Measurements from ENCODE around the gene DPYD.

Gene DPYD

DNA sequence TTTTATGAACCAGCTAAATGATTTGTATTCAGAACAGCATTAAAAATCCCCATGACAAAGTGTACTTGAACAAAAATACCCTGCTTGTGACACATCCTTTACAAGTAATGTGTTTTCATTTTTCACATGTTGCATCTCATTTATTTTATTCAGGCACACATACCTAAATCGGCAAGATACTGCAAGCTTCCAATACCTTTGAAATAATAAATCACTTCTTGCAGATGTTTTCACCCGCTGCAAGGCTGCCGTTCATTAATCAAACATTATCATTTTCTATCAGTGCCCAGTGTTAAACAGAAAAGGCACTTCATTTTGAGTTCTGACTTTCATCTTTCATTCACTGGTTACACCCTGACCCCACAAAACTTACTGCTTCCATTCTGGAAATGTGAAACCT lies 269.6 kb downstream of the DPYD start:
- no peak for DNase-seq (ENCODE audit: low read depth)
- TF ChIP-seq, protein P1, sequence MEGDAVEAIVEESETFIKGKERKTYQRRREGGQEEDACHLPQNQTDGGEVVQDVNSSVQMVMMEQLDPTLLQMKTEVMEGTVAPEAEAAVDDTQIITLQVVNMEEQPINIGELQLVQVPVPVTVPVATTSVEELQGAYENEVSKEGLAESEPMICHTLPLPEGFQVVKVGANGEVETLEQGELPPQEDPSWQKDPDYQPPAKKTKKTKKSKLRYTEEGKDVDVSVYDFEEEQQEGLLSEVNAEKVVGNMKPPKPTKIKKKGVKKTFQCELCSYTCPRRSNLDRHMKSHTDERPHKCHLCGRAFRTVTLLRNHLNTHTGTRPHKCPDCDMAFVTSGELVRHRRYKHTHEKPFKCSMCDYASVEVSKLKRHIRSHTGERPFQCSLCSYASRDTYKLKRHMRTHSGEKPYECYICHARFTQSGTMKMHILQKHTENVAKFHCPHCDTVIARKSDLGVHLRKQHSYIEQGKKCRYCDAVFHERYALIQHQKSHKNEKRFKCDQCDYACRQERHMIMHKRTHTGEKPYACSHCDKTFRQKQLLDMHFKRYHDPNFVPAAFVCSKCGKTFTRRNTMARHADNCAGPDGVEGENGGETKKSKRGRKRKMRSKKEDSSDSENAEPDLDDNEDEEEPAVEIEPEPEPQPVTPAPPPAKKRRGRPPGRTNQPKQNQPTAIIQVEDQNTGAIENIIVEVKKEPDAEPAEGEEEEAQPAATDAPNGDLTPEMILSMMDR (IDR thresholded peaks at IDR 0.05; ENCODE audit: control insufficient read depth, extremely low read depth, insufficient read depth): no peak
- no peak overlapping the region for H3K4me3 ChIP-seq (ENCODE audit: low read depth, low read length)

DNA sequence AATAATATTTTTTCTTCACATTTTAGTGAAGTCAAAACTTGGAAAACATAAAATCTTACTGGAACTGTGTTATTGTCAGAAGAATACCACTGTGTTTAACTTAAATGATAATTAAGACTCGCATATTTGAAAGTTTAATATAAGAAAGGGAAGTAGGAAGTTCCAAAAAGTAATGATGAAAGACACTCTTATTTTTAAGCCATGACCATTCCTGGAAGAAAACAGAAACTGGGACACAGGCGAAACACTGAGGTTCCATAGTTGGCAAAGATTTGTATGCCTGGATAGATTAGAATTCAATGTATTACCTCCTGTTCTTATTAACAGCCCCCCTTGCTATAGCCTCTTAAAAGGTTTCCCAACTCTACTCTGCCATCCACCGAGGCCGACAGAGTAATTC lies 271.2 kb downstream of the DPYD start:
- TF ChIP-seq, protein P1 (IDR thresholded peaks at IDR 0.05; ENCODE audit: control insufficient read depth, extremely low read depth, insufficient read depth): no peak

DNA sequence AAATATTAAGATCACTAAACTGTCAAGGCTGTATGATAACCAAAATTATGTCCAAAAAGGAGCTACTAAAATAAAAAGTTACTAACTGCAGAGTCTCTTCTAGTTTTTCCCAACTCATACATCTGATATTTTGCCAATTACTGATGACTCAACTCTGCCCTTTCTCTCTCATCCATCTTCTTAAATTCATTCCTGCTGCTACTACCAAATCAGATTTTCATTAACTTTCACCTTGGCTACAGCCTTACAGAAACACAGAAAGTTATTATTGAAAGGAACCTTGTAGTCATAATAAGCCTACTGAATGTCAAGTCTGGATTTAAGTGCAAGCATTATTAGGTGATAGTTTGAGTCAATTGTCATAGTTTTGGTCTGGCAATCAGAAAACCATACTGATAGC lies 273.1 kb downstream of the DPYD start:
- H3K4me3 ChIP-seq (ENCODE audit: low read depth, low read length): no peak overlapping the region
- DNase-seq (ENCODE audit: low read depth): no peak
- TF ChIP-seq, protein P1 (IDR thresholded peaks at IDR 0.05; ENCODE audit: control insufficient read depth, extremely low read depth, insufficient read depth): no peak

More for the DNA sequence above, 271.2 kb downstream of the DPYD start:
- no peak for DNase-seq (ENCODE audit: low read depth)
- no peak overlapping the region for H3K4me3 ChIP-seq (ENCODE audit: low read depth, low read length)

DNA sequence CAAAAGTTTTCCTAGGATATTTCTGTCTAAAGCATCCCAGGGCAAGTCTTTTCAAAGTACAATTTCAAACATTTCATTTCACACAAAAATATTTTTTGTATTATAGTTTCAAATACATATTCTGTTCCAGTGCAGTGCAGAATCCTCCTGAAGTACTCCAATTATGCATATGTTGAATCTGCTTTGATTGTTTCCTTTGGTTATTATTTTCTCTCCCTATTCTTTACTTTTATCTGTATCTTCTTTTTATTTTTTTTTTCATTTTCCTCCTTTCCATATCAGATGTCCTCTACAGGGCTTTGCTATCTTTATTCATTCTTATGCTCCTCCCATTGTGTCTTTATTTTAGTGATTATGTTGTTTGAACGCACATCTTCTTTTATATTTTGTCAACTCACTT lies 274.8 kb downstream of the DPYD start:
- DNase-seq (ENCODE audit: low read depth): no peak
- no peak overlapping the region for H3K4me3 ChIP-seq (ENCODE audit: low read depth, low read length)
- TF ChIP-seq, protein P1 (IDR thresholded peaks at IDR 0.05; ENCODE audit: control insufficient read depth, extremely low read depth, insufficient read depth): no peak

DNA sequence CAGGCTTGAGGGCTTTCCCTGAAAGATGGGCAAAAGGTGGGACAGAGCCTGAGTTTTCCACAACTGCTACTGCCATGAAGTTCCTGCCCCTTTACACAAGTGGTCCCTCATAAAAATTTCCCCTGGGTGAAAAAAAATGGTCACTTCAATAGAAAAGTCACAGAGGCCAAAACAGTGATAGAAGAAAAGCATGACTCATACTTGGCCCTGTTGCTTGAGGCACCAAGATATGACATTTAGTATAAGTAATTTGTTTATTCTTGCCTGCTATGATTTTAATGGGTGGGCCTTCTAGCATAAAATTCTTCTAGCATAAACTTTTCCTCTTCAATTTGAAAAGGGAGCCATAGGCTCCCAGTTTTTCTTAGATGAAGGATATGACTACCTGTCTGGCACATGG lies 280.2 kb downstream of the DPYD start:
- TF ChIP-seq, protein P1 (IDR thresholded peaks at IDR 0.05; ENCODE audit: control insufficient read depth, extremely low read depth, insufficient read depth): no peak
- no peak overlapping the region for H3K4me3 ChIP-seq (ENCODE audit: low read depth, low read length)
- no peak for DNase-seq (ENCODE audit: low read depth)

DNA sequence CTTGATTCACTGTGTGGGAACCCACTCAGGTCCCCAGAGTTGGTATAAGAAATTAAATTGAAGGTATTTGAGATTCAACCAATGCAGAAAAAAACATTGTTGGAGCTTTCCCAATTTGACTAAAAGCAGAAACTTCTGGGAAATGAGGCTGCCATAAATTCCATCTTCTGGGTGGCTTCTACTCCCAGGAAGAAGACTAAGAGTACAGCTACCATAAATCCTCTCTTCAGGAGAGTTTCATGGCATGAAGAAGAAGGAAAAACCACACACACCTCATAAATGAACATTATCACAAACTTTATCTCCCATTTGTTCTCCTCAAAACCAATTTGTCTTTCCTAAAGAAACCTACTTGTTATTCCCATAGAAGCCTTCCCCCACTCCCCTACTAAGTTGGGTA lies 283.9 kb downstream of the DPYD start:
- TF ChIP-seq, protein P1 (IDR thresholded peaks at IDR 0.05; ENCODE audit: control insufficient read depth, extremely low read depth, insufficient read depth): no peak
- DNase-seq (ENCODE audit: low read depth): no peak
- H3K4me3 ChIP-seq (ENCODE audit: low read depth, low read length): no peak overlapping the region

DNA sequence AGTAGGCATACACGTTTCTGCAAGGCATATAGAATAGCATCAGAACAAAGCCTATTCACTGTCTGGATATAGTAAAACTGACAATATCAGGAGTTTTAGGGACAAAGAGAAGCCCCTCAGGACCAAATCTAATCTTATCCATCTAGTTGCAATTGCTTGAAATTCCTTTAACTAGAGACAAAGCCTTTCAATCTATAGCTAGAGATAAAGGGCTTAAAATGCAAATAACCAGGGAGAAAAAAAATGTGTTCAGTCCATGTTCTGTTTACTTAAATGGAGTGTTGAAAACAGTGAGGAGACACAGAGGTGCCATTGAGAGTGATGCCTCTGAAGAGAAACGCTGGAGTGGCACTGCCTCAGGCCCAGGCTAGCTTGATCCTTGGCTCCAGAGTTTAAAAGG lies 286.1 kb downstream of the DPYD start:
- H3K4me3 ChIP-seq (ENCODE audit: low read depth, low read length): no peak overlapping the region
- no peak for DNase-seq (ENCODE audit: low read depth)
- TF ChIP-seq, protein P1 (IDR thresholded peaks at IDR 0.05; ENCODE audit: control insufficient read depth, extremely low read depth, insufficient read depth): no peak
